ENCODE results near the gene URGCP. TPM values are rescaled to one million over a fixed set of nuclear protein-coding genes. Genes with fewer than 3 reads are reported as not detected.
A peak's percentile ranks its signal among the peaks of the same experiment; 100 is the strongest.

URGCP gene
- total RNA-seq, 1 experiment from 2014 or later, result 28.0 TPM

GRCh38 chr7:43905209-43905946 lies 1.0 kb downstream of the URGCP start:
- Histone ChIP-seq H4K20me1 (ENCODE audit: insufficient read depth) (no peaks in the 10 kb centered on the region), H3K9me3 (ENCODE audit: control insufficient read depth in 1 of 2, insufficient read depth in 1 of 2, low read depth in 1 of 2, low read length in 2 of 2) (no peaks in the 10 kb centered on the region), H3K27me3 (ENCODE audit: insufficient read depth, low read length) (no peaks in the 10 kb centered on the region), H3K9ac (ENCODE audit: low read length) (peak overlapping the region; percentile 71), H3K4me2 (ENCODE audit: low read length) (peak overlapping the region; percentile 89), H2AFZ (ENCODE audit: low read depth, low read length, poor library complexity, severe bottlenecking) (no peak overlapping the region), H3K79me2 (ENCODE audit: insufficient read depth, low read length) (peaks cover 56% of the 10 kb centered on the region), H3K27ac (ENCODE audit: low read depth, low read length) (peak overlapping the region; percentile 76), H3K9me2 (ENCODE audit: insufficient read depth) (no peaks in the 10 kb centered on the region), H3K4me1 (ENCODE audit: control insufficient read depth in 1 of 2, insufficient read depth in 2 of 2, low read length in 2 of 2) (peaks cover 13 to 24% of the 10 kb centered on the region in 2 experiments), H3K4me3 (replicated peaks in 1 of 2; ENCODE audit: low read depth in 1 of 2, low read length in 2 of 2) (peak overlapping the region; percentile 75 to 80), H3K36me3 (ENCODE audit: control insufficient read depth in 1 of 2, insufficient read depth in 2 of 2, low read length in 2 of 2) (no peaks in the 10 kb centered on the region)
- ChIA-PET RAD21 (ENCODE audit: low non-redundant PET in 1 of 2, low total read pairs in 2 of 2, uncharacterized antibody in 2 of 2, unreplicated experiment in 2 of 2) (interaction anchor here in 1 of 2 experiments (0.6 kb wide), 1 partner anchor 226 kb away, joined by 4 read pairs; no protein-coding TSS in a partner anchor), POLR2A (interaction anchor here (1.2 kb wide), 1 partner anchor 17 kb away, joined by 3 read pairs; no protein-coding TSS in a partner anchor), CTCF (no interaction called here)
- intact Hi-C loops (cut with micrococcal nuclease), result no loop called here
- TF ChIP-seq POLR2AphosphoS5 (IDR thresholded peaks at IDR 0.05; ENCODE audit: low read depth, low read length), result no peak; the same call in 1 of the 2 replicates
- TF ChIP-seq YY1 (IDR thresholded peaks at IDR 0.05; ENCODE audit: extremely low read depth, insufficient replicate concordance, low read depth, low read length), result no peak
- no peak for TF ChIP-seq SIN3A (IDR thresholded peaks at IDR 0.05; ENCODE audit: low read depth)
- no peak for TF ChIP-seq SRF (IDR thresholded peaks at IDR 0.05; ENCODE audit: low read depth)
- no peak for TF ChIP-seq ATF3 (IDR thresholded peaks at IDR 0.05)
- 0 out of 2 replicates have a peak, but pooled peaks have one; percentile 3 for TF ChIP-seq MAX (IDR thresholded peaks at IDR 0.05)
- DNase-seq (ENCODE audit: low read depth, low spot score) (peak; percentile 13), ATAC-seq (peak; percentile 49)
- no TSS peak for BruUV-seq (replicated peaks)

GRCh38 chr7:43904533-43905208 lies 1.7 kb downstream of the URGCP start:
- peak overlapping the region; percentile 89 for H3K4me2 ChIP-seq (ENCODE audit: low read length)
- ATAC-seq, result no peak
- H2AFZ ChIP-seq (ENCODE audit: low read depth, low read length, poor library complexity, severe bottlenecking), result no peak overlapping the region
- RAD21 ChIA-PET (ENCODE audit: low non-redundant PET in 1 of 2, low total read pairs in 2 of 2, uncharacterized antibody in 2 of 2, unreplicated experiment in 2 of 2), result interaction anchor here in 1 of 2 experiments (0.6 kb wide), 1 partner anchor 226 kb away, joined by 4 read pairs; no protein-coding TSS in a partner anchor
- POLR2A ChIA-PET, result interaction anchor here (1.2 kb wide), 1 partner anchor 17 kb away, joined by 3 read pairs; no protein-coding TSS in a partner anchor
- no peaks in the 10 kb centered on the region for H3K9me2 ChIP-seq (ENCODE audit: insufficient read depth)
- peak overlapping the region; percentile 75 to 80 for H3K4me3 ChIP-seq (replicated peaks in 1 of 2; ENCODE audit: low read depth in 1 of 2, low read length in 2 of 2)
- H3K4me1 ChIP-seq (ENCODE audit: control insufficient read depth in 1 of 2, insufficient read depth in 2 of 2, low read length in 2 of 2), result peaks cover 13 to 24% of the 10 kb centered on the region in 2 experiments
- BruUV-seq (replicated peaks), result TSS peak; percentile 43
- TF ChIP-seq MAX (IDR thresholded peaks at IDR 0.05) (peak; percentile 4; the same call in 1 of the 2 replicates), POLR2AphosphoS5 (IDR thresholded peaks at IDR 0.05; ENCODE audit: low read depth, low read length) (no peak; the same call in 1 of the 2 replicates)
- intact Hi-C loops (cut with micrococcal nuclease), result no loop called here
- no peak for DNase-seq (ENCODE audit: low read depth, low spot score)
- peak overlapping the region; percentile 71; the same call in 1 of the 2 replicates for H3K9ac ChIP-seq (ENCODE audit: low read length)
- H4K20me1 ChIP-seq (ENCODE audit: insufficient read depth), result no peaks in the 10 kb centered on the region
- no peak overlapping the region for H3K27ac ChIP-seq (ENCODE audit: low read depth, low read length)
- no peaks in the 10 kb centered on the region for H3K9me3 ChIP-seq (ENCODE audit: control insufficient read depth in 1 of 2, insufficient read depth in 1 of 2, low read depth in 1 of 2, low read length in 2 of 2)
- CTCF ChIA-PET, result no interaction called here
- H3K36me3 ChIP-seq (ENCODE audit: control insufficient read depth in 1 of 2, insufficient read depth in 2 of 2, low read length in 2 of 2), result no peaks in the 10 kb centered on the region
- peaks cover 63% of the 10 kb centered on the region for H3K79me2 ChIP-seq (ENCODE audit: insufficient read depth, low read length)
- H3K27me3 ChIP-seq (ENCODE audit: insufficient read depth, low read length), result no peaks in the 10 kb centered on the region

All from HCT116 (cell line).